Activated CD8-positive, alpha-beta memory T cell treated with anti-CD3 and anti-CD28 coated beads, Interleukin-2, amount 50 U/mL, for 1 hour (primary cell): ENCODE measurements around the gene ZNF816.
"Not testable (repeated sequence)": the region's sequence is repeated elsewhere in the genome, so short reads cannot be mapped to it uniquely, and the experiment has no call there.

ENCODE experiments used
- DNase-seq: peaks from one replicate; pipeline ENCODE4 v3.0.0-alpha.2; 2020; ENCODE audit errors: extremely low read depth

ZNF816 gene

GRCh38 chr19:52962394-52963246 is at the start of gene ZNF816:
ZNF816 (minus strand) TSS chr19:52962881; CDS start chr19:52956089, 6,792 bp downstream.
- DNase-seq = peak; percentile 92

- no peak for DNase-seq
Measured at GRCh38 chr19:53012006-53012405, 49.3 kb upstream of the ZNF816 start.

GRCh38 chr19:53010494-53010893 is 47.8 kb upstream of the ZNF816 start:
- DNase-seq = no peak

- no peak for DNase-seq
Measured at GRCh38 chr19:53008061-53008778, 45.5 kb upstream of the ZNF816 start.

GRCh38 chr19:53007606-53008005 is 44.9 kb upstream of the ZNF816 start:
- no peak for DNase-seq

GRCh38 chr19:53007200-53007599 is 44.5 kb upstream of the ZNF816 start:
- no peak for DNase-seq

GRCh38 chr19:53004242-53004641 is 41.6 kb upstream of the ZNF816 start:
- DNase-seq = no peak

GRCh38 chr19:53002479-53002878 is 39.8 kb upstream of the ZNF816 start:
- no peak for DNase-seq

- DNase-seq = no peak
Measured at GRCh38 chr19:52997975-52998374, 35.3 kb upstream of the ZNF816 start.

- DNase-seq = no peak
Measured at GRCh38 chr19:52995711-52996110, 33.0 kb upstream of the ZNF816 start.

GRCh38 chr19:52993342-52994178 is 30.9 kb upstream of the ZNF816 start:
- peak; percentile 47 for DNase-seq

GRCh38 chr19:52992109-52993004 is 29.7 kb upstream of the ZNF816 start:
- no peak for DNase-seq

- no peak for DNase-seq
Measured at GRCh38 chr19:52991484-52991883, 28.8 kb upstream of the ZNF816 start.

- DNase-seq = no peak
Measured at GRCh38 chr19:52990759-52991418, 28.2 kb upstream of the ZNF816 start.

GRCh38 chr19:52988506-52988905 is 25.8 kb upstream of the ZNF816 start:
- no peak for DNase-seq

- DNase-seq = no peak
Measured at GRCh38 chr19:52987221-52987620, 24.5 kb upstream of the ZNF816 start.

GRCh38 chr19:52983167-52983566 is 20.5 kb upstream of the ZNF816 start:
- not testable (repeated sequence) for DNase-seq

- no peak for DNase-seq
Measured at GRCh38 chr19:52981329-52981728, 18.6 kb upstream of the ZNF816 start.

GRCh38 chr19:52967772-52968171 is 5.1 kb upstream of the ZNF816 start:
- DNase-seq = no peak

- DNase-seq = no peak
Measured at GRCh38 chr19:52963247-52963618, 552 bp upstream of the ZNF816 start.

GRCh38 chr19:52961981-52962380 is 700 bp downstream of the ZNF816 start:
- no peak for DNase-seq
